HG03025 (cell line): Measurements from ENCODE around the gene CDKL2.
"Not testable (repeated sequence)": the region's sequence is repeated elsewhere in the genome, so short reads cannot be mapped to it uniquely, and the experiment has no call there.

Experiments used
- ATAC-seq: cut with Tn5 transposase; IDR thresholded peaks from one replicate; pipeline ENCODE4 v1.9.1; 2021; ENCODE audit warnings: mild to moderate bottlenecking, moderate library complexity; ENCODE audit not compliant: unreplicated experiment, low FRiP score

The CDKL2 gene

DNA sequence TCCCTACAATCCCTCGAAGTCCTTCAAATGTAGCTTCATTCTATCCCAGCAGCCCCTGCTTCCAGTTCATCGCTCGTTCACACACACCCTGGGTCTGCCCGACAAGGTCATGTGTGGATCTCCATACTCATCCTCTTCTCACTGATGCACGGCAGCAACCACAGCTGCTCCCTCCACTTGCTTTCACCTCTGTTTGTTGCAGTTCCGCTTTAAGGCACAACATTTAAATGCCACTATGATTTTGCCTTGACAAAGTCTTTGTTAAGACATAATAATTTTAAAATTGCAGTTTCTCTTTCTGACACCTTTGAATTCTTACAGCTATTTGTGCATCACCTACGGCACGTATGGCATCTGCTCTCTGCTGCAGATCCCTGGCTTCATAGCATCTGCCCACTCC lies 72.6 kb downstream of the CDKL2 start:
- no peak for ATAC-seq

DNA sequence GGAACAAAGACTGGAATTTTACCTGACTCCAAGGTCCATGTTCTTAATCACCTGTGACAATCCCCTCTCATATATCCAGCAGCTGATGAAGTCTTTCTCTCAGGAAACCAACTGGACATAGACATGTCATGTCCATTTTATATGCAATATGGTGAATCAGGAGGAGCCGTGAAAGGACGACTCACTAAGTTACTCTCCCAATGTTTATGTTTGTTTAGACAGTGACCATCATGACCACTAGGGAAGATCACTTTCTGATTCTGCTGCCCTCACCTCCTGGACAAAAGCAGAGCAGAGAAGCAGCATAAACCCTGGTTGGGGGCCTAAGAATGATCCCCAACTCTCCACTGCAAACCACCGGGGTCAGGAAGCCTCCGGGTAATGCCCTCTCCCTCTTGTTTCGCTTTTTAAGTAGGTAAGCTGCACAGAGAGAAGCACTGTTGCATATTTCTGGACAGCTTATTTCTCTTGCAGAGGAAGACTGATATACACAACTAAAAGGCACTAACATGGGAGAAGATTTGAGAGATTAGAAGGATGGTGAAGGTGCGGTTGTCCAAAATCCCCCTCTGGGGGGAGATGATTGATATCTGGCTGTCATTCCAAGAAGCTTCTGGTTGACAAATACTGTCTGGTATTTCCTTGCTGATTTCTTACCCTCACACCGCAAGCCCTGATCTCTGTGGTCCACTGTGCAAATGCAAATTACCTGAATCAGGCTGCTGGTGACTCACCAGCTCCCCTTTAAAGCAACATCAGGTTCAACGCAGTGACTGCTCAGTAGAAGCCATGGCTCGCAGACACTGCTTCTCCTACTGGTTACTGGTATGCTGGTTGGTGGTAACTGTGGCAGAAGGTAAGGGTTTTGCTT lies 74.8 kb downstream of the CDKL2 start, which contains the start of gene ODAPH:
ODAPH (plus strand) TSS at position 773 of the 871 bp plus-strand sequence; CDS start at position 790, 17 bp downstream.
- peak; percentile 97 for ATAC-seq

DNA sequence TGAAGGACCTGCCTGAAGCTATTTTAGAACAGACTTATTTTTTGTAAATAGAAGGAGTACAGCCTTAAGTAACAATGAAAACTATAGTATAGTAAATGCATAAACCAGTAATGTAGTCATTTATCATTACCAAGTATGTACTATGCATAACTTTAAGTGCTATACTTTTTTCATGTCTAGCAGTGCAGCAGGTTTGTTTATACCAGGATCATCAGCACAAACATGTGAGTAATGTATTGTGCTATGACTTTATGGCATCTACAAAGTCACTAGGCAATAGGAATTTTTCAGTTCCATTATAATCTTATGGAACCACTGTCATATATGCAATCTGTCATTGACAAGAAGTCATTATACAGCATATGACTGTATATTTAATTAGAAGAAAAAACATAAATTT lies 77.9 kb downstream of the CDKL2 start:
- ATAC-seq: no peak

DNA sequence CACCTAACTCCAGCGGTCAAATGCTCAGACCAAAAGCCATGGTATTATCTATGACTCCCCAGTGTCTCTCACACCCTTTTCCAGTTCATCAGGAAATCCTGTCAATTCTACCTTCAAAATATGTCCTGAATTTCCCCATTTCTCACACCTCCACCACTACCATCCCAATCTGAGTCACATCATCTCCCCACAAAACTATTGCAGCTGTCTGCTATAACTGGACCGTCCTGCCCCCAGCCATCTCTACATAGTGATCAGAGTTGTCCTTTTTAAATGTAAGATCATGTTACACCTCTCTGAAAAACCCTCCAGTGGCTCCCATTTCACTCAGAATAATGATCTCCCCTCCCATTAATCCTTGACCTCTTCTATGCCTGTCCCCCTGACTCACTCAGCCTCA lies 81.3 kb downstream of the CDKL2 start:
- no peak for ATAC-seq

DNA sequence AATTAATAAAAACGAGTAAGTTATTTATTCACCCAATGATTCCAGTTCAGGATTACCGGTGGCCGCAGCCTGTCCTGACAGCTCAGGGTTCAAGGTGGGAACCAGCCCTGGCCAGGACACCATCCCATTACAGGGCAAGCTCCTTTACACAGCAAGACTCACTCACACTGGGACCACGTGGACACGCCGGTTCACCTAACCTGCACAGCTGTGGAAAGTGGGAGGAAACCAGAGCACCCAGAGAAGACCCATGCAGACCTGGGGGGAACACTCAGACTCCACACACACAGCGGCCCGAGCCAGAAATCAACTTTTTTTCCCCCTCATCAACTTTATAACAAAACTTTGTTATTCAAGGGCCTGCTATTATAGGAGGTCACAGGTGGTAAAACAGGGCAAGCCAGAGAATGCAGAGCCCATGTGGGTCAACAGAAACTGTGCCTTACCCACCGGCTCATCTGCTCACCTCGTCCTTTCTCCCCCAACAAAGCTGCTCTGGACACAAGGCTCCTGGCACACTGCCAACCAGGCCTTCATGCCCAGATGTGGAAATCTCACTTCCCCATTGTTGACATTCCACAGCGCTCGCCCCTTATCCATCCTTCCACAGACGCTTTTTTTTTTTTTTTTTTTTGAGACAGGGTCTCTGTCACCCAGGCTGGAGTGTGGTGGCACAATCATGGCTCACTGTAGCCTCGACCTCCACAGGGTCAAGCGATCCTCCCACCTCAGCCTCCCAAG lies 82.5 kb downstream of the CDKL2 start:
- no peak for ATAC-seq

DNA sequence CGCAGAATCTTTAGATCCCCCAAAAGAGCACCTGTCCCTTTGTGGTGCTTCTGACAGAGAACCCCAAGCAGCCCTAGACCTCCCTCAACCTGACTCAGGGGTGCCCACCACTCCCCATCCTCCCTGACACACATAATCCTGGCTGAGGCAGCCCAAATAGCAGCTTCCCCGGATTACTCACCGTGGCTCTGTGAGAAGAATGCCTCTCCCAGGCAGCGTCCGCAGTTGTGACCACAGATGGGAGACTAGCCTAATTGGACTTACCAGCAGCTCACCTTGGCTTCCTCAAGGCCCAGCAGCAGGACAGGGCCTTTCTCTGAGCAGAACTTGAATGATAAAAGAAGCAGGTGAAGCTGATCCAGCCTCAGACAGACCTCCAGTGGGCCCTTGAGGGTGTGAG lies 84.8 kb downstream of the CDKL2 start:
- ATAC-seq: no peak

DNA sequence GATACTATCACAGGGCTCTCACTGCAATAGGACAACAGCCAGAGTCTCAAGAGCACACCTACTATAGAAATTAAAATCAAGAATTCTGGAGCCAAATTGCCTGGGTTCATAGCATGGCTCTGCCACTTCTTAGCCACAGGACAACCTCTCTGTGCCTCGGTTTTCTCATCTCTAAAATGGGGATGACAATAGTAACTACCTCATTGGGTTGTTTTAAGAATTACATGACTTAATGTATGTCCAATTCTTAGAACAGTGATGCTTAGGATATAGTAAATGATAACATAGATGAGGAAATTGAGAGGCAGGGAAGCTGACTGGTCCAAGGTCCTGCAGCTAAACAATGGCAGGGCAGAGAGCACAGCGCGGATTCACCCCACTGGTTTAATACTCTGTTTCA lies 85.5 kb downstream of the CDKL2 start:
- ATAC-seq: no peak

DNA sequence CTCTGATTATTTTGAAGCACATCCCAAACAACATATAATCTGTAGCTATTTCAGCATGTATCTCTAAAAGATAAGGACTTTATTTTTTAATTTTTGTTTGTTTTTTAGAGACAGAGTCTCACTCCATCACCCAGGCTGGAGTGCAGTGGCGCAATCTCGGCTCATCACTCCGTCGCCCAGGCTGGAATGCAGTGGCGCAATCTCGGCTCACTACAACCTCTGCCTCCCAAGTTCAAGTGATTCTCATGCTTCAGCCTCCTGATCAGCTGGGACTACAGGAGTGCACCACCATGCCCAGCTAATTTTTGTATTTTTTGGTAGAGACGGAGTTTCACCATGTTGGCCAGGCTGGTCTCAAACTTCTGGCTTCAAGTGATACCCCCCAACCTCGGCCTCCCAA lies 86.1 kb downstream of the CDKL2 start:
- ATAC-seq: not testable (repeated sequence)

DNA sequence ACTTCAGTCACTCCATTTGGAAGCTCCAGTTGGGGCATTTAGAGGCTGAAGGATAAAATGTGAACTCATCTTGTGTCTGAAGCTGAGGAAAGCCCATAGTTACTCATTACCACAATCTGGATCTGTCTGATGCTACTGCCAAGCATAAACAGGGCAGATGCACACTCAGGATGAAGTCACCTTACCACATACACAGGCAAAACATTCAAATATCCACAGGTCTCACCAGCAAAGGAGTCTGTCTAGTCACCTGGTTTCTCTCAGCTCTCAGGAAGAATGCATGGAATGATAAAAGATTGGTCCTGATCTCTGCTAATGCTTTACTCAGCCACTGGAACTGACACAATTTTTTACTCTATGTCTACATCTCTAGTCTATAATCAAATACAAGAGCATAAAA lies 87.5 kb downstream of the CDKL2 start:
- no peak for ATAC-seq

DNA sequence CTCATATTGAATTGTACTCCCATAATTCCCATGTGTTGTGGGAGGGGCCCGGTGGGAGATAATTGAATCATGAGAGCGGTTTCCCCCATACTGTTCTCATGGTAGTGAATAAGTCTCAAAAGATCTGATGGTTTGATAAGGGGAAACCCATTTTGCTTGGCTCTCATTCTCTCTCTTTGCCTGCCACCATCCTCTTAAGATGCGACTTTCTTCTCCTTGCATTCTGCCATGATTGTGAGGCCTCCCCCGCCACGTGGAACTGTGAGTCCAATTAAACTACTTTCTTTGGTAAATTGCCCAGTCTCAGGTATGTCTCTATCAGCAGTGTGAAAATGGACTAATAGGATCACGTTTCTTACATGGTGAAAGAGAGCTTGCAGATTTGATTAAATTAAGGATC lies 93.0 kb downstream of the CDKL2 start:
- not testable (repeated sequence) for ATAC-seq

DNA sequence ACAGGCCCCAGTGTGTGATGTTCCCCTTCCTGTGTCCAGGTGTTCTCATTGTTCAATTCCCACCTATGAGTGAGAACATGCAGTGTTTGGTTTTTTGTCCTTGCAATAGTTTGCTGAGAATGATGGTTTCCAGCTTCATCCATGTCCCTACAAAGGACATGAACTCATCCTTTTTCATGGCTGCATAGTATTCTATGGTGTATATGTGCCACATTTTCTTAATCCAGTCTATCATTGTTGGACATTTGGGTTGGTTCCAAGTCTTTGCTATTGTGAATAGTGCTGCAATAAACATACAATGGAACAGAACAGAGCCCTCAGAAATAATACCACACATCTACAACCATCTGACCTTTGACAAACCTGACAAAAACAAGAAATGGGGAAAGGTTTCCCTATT lies 96.4 kb downstream of the CDKL2 start:
- not testable (repeated sequence) for ATAC-seq

DNA sequence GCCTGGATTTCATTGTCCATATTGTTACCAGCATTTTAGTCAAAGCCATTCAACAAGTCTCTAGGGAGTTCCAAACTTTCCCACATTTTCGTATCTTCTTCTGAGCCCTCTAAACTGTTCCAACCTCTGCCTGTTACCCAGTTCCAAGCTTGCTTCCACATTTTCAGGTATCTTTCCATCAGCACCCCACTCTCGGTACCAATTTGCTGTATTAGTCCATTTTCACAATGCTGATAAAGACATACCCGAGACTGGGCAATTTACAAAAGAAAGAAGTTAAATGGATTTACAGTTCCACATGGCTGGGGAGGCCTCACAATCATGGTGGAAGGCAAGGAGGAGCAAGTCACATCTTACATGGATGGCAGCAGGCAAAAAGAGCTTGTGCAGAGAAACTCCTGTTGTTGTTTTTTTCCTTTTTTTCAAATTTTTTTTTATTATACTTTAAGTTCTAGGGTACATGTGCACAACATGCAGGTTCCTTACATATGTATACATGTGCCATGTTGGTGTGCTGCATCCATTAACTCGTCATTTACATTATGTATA lies 96.9 kb downstream of the CDKL2 start:
- not testable (repeated sequence) for ATAC-seq

DNA sequence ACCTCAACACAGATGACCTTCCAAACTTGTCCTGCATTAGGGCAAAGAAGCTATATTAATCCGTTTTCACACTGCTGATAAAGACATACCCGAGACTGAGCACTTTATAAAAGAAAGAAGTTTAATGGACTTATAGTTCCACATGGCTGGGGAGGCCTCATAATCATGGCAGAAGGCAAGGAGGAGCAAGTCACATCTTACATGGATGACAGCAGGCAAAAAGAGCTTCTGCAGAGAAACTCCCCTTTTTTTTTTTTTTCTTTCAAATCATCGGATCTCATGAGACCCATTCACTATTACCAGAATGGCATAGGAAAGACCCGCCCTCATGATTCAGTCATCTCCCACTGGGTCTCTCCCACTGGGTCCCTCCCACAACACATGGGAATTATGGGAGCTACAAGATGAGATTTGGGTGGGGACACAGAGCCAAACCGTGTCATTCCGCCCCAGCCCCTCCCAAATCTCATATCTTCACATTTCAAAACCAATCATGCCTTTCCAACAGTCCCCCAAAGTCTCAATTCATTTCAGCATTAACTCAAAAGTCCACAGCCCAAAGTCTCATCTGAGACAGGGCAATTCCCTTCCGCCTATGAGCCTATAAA lies 98.7 kb downstream of the CDKL2 start:
- ATAC-seq: not testable (repeated sequence)

DNA sequence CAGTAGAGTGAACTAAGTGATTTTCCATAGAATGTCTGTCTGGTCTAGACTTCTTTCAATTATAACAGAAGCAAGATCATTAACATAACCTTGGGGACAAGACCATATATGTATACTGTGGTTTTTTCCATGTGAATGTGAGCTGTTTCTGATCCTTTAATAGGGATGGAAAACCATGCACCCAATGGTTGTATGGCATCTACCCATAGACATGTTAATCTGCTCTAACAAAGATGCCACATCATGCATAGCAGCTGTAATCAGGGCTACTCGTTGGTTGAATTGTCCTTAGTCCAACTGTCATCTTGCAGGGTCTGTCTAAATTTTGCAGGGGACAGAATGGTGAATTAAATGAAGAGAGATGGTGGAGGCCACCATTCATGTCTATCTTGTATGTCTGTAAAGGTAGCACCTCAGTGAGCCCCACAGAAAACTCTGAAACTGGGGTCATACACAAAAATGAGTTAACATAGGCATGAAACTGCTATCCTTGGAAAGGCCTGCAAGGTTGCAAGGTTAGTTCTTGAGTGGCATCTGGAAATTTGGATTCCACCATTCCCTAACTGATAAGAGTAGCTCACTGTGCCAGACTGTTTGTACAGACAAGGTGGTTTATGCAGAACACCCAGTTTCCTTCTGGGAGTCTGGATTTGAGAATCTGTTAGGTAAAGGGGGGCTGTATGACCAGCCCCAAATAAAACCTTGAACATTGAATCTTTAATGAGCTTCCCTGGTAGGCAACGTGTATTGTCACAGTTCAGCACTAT lies 99.6 kb downstream of the CDKL2 start:
- ATAC-seq: no peak
